Measurements from ENCODE around the gene CNGA3. TPM values are rescaled to one million over a fixed set of nuclear protein-coding genes. Genes with fewer than 3 reads are reported as not detected.
"Not testable (repeated sequence)": the region's sequence is repeated elsewhere in the genome, so short reads cannot be mapped to it uniquely, and the experiment has no call there.

Gene CNGA3
- 1.2 TPM for total RNA-seq

DNA sequence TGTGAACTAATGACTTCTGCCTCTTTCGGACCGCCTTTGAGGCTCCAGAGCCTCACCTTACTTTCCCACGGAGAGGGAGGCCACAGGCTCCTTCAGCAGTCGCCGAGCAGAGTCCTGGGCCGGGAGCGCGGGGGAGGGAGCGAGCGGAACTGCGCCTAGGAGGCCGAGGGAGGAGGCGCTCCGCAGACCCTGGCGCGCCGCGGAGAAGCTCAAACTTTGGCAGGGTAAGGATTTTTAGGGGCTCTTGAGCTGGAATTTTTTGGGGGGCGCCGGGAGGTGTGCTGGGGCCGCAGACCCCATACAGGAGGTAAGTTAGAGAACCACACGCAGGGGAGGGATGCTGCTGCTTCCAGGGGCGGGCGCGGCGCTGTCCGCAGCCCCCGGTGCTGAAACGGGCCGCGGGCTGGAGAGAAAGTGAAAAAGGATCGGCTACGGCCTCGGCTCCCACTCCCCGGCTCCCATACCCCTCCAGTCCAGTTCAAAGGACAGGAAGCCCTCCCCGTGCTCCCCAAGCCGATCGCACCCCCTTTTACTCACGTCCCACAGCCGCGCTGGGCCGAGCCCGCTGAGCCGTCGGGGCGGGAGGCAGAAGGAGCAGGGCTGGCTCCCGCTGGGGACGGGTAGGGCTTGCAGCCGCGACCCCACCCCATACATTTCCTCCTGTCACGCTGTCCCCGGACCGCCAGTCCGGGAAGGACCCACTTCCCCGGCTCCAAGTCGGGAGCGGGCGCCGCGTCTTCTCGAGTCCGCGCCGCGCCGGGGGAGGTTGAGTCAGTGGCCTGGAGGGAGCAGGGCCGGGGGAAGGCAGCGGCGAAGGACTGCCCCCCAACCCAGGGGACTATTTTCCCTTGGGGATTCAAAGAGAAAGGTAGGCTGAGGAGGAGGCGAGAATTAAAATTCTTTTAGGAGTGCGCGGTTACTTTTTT lies at the start of gene CNGA3:
Gene CNGA3, plus strand, starts transcription at position 146 of the 926 bp plus-strand sequence. CDS start 23,520 bp downstream, outside the sequence.
- FAIRE-seq = no peak
- no peak for DNase-seq (ENCODE audit: low spot score in 2 of 2)

DNA sequence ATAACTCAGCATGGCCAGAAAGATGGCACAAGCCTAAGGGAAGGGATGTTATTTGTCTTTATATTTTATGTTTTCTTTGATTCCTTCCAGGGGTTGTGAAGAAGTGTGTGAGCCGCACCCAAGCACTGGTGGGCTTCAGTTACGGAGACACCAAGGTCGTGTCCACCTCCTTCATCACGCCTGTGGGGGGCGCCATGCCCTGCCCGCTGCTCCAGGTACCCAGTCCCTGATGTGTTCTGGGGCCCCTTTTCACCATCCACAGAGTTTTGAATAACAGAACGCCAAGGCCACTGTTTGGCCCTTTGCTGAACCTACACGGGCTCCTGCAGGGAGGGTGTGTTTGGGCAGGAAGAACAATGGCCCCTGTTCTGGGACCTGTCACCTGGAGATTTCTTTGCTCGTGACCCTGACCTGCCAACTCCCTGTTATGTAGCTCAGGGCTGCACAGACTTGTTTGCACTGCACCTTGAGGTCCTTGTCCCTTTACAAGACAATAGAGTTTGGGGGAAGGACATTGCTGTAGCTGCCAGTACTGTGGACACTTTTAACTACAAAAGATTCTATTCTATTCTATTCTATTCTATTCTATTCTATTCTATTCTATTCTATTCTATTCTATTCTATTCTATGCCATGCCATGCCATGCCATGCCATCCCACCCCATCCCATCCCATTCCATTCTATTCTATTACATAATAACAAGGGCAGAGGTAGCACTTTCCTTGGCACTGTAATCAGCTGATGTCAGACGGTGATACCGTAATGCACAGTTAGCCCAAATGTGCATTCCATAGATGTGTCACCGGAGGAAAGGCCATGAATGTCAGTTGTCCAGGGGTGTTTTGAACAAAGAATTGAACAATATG lies 48.2 kb upstream of the CNGA3 start:
- FAIRE-seq = no peak
- DNase-seq (ENCODE audit: low spot score in 2 of 2) = no peak

DNA sequence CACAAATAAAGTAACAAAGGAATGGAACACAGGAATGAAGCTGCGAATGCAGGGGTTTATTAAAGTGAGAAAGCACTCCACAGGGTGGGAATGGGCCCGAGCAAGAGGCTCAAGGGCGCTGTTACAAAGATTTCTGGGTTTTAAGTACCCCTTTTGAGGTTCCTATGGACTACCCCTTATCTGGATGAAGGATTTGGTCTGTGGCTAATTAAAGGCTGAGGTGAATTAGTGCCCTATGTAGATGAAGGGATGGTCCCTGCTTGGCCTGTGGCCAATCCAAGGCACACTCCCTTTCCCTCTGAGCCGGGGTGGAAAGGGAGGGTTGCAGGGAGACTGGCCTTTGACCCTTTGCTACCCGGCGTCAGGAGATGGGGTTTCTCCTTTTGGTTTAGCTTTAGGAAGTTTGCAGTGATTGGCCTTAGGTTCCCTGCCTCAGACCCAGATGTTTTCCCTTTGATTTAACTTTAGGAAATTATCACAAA lies 47.5 kb upstream of the CNGA3 start:
- DNase-seq (ENCODE audit: low spot score in 2 of 2) = no peak
- no peak for FAIRE-seq

DNA sequence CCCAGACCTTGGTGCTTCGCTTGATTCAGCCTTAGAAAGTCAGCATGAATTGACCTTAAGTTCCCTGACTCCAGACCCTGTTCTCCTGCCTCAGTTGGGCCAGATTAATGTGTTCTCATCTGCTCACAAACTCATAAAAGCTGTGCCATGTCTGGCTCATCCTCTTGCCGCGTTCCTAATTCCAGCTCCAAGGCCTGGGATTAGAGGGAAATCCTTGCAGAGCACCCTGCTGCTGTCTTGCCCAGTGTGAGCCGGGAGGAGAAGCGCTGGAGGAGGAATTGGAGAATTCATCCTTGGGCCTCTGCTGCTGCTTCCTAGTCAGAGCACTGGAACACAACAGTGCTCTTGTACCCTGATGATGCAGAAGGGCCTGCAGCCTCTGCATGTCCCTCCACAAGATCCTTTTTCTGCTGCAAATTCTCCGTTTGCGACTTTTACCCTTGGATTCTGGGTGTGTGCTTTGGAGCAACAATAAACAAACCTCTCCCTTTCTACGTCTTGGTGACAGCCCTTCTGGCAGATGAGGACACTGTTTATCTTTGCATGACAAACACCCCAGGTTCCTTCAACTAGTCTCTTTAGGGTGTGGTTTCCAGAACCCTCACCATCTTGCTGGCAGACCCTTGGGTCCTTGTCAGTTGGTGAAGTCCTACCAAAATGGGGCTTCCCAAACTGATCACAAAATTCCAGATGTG lies 46.9 kb upstream of the CNGA3 start:
- no peak for FAIRE-seq
- DNase-seq (ENCODE audit: low spot score in 2 of 2) = no peak

DNA sequence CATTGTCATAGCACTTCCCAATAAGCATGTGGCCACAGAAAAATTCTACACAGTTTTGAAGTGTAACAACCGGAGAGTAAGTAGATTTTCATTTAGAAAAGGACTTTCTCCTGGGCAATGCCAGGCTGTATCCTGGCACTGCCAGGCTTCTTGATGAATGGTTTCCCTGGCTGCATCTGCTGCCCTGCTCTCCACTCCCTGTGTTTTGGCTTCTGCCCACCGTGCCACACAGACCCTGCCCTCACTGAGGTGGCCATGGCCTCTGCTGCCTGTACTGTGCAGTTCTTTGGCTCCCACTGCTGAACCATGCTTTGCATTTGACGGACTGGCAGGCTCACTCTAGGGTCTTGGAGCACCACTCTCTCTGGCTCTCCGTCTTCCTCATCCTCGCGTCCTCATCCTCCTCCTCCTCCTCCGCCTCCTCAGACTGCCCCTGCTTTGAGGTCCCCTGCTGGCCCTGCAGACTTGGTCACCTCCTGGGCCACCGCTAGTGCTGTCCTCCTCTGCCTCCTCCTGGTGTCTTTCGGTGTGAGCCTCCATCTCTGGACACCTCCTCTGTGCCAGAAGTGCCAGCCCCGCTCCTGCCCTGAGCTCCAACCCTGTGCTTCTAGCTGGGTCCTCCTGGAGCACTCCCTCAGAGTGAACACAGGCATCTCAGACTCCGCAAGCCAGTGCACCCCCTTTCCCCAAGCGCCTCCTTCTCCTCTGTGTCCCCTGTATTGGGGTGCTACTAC lies 45.9 kb upstream of the CNGA3 start:
- DNase-seq (ENCODE audit: low spot score in 2 of 2) (peak in 1 of 2 donors; percentile 15), FAIRE-seq (no peak)

DNA sequence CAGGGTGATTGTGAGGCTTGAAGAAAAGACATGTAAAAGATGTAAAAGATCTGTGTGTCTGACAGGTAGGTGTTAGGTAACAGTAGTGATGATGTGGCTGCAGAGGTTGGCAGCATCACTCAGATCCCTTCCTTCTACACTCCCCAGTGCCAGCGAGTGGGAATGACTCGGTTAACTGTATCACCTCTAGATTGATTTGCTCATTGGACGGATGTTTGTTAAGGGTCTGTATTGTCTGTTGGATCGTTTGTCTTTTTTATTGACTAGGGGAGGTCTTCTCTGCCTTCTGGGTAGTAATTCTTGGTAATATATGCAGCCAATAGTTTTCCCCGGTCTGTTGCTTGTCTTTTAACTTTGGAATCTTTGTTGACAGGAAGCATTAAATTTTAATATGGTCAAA lies 44.8 kb upstream of the CNGA3 start:
- DNase-seq (ENCODE audit: low spot score in 2 of 2) = no peak

DNA sequence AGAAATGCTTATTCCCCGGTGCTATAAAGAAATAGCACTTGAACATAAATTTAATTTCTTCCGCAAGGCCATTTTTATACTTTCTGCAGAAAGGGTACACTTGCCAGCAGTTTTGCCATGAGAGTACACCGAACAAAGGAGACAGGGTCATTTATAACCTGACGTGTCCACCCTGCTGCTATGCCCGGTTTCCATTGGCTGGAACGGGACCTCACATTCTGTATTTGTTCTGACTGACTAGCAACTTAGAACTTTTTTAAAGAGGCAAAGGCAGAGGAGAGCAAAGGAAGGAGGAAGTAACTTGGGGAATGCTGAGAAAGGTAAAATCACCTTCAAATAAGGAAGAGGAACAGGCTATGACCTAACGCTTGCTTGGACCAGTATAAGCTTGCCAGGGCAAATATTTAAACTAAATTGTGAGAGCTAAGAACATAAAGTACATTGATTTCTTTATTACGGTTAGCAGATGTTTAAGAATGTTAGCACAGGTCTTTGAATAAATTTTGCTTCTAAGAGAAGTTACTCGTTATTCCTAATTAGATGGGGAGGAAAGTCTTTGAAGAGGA lies 39.0 kb upstream of the CNGA3 start:
- FAIRE-seq; DNase-seq (ENCODE audit: low spot score in 2 of 2): not testable (repeated sequence)

More for the DNA sequence above, 44.8 kb upstream of the CNGA3 start:
- FAIRE-seq = no peak

DNA sequence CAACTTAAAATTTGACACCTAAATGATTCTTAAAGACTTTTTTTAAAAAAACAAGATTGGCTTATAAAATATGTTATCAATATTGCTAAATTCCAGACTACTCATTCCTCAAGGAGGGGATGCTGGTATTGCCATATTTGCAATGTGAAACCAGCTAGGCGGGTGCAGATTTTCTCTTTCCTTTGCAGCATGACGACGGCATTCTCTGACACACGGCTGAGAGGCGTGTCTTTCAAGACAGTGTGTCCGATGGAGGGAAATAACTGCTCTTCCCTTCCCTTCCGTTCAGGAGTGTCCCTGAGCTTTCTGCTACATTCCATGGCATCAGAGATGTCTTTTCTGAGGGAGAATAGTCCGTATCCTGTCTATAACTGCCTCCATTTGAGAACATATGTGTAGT lies 38.2 kb upstream of the CNGA3 start:
- FAIRE-seq = no peak
- no peak for DNase-seq (ENCODE audit: low spot score in 2 of 2)

DNA sequence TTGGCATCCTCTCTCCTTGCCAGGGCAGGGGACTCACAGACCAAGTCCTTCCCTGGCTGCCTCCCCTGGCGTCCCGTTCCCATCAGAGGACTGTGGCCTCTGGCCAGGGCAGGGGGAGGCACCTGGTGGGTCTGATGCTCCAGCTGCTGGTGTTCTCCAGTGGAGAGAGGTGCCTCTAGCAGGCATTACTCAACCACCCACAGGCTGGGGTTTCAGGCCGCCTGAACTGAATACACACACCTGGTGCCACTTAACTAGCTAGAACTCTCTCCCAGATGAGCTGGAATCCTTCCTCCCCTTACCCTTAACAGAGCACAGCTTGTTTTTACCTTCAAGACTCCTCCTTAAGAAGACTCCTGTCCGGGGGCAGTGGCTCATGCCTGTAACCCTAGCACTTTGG lies 37.7 kb upstream of the CNGA3 start:
- DNase-seq (ENCODE audit: low spot score in 2 of 2) (no peak), FAIRE-seq (no peak)

DNA sequence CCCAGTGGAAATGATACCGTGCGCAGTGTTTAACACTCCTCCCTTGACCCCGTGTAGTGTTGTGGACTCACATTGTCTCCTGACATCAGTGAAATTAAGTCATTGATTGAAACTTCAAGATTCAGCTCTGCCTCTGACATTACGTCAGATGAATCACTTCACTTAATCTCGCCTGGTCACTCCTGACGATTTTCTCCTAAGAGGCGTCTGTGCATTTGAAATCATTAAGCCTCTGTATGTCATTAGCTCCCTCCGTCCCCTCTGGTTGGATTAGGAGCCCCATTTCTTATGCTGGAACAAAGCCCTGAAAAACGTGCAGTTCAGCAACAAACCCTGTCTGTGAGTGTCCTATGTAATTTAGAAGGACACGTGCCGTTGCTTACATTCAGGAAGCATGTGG lies 36.7 kb upstream of the CNGA3 start:
- FAIRE-seq (no peak), DNase-seq (ENCODE audit: low spot score in 2 of 2) (no peak)

DNA sequence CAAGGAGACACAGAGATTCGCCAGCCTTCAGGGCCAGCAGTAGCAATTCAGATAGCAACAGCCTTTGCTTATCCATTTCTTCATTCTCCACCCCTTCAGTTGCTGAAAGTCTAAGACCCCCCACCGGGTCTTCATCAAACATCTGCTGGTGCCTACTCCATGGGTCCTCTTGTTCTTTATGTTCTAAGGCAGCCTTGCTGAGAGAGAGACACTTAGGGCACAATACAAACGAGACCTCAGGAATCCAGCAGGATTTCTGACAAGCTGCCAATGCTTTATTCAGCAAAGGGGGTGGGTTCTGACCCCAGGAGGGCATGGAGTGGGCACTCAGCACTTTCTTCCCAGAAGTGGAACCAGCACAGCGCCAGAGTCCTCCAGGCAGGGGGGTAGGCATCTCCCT lies 36.2 kb upstream of the CNGA3 start:
- DNase-seq (ENCODE audit: low spot score in 2 of 2) (no peak), FAIRE-seq (no peak)

DNA sequence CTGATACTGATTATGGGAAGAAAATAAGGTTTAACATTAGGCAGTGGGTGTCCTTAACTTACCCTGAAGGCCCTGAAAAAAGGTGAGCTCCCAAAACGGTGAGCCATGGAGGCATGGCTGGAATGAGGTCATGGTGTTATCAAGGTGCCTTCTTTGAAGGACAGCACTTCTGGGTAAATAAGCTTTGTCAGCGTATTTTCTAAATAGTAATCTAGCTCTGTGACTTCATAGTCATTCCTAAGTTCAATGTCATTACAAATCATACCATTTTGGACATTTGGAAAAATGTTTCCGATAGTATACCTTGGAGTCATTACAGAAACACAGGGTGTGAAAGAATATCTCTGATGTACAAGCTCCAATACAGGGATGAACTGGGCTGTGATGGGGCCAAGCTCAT lies 35.2 kb upstream of the CNGA3 start:
- DNase-seq (ENCODE audit: low spot score in 2 of 2) = no peak
- FAIRE-seq = no peak

DNA sequence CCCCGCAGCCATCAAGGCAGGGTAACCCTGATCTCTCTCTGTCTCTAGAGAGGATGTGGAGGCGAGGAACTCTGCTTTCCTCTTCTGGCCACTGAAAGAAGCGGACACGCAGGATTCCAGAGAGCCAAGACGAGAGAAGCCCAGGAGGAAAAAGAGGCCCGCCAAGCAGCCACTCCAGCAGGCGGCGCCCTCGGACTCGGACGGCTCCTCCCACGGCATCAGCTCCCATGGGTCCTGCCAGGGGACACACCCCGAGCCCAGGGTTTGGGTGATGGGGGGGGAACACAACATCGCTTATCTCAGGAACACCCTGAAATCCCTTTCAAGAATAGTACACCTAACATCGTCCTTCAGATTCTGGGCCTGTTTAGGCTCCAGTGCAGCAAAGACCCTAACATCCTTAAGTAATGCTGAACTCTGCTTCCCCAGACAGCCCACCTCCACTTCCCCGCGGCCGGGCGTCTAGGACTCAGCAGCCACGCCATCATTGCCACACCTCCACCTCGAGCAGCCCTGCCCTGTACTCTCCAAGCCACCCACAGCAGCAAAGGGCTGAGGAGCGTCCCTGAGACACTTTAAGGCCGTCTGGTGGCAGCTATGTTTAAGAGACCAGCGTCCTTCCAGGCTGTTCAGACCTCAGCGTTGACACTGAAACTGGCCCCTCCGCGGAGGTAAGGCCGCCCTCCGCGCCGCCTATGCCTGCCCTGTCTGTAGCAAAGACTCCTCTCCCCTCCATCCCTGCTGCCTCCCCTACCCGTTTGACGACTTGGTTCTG lies 34.3 kb upstream of the CNGA3 start:
- DNase-seq (ENCODE audit: low spot score in 2 of 2) (no peak), FAIRE-seq (no peak)

DNA sequence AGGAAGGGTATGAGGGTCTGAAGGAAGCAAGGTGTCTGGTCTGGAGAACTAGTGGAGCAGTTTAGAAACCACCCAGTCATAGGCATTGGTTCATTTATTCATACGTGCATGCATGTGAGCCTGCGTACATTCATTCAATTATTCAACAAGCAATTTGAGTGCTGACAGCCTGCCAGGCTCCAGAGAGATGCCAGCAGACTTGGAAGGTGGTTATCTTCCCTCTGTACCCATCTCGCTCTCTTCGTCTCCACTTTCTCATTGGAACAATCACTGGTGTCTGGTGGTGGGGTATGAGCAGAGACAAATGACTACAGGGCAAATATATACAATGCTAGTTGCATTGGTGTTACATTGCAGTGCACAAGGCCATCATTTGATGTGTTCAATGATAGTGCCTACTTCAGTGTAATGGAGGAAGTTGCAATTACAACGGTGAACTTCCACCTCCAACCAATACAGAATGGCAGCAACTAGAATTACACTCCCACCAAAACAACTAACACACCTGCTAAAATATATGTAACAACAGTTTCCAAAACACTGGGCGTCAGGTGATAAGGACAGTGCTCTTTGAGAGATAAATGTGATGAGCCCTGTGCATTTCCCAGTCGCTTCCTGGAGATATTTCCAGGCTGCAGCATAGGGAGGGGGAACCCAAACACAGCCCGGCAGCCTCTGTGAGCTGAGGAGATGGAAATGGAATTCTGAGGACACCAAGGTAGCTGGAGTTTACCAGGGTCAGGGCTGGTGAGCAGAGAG lies 32.6 kb upstream of the CNGA3 start:
- FAIRE-seq (no peak), DNase-seq (ENCODE audit: low spot score in 2 of 2) (no peak)

DNA sequence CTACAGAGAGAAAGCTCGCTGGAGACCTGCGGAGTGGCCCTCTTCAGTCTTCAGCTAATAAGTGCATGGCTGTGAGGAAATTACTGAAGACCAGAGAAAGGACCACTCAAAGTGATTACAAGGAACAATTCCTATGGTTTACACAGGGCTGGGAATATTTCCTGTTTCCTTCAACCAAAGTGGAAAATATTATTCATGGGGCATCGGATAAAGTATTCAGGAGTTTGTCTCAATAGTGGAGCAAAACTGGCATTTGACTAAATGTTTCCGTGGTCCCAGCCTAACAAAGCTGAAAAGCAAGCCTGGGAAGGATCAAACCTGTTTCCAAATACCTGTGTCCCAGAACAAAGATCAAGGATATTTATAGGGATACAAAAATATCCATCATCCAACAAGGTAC lies 32.0 kb upstream of the CNGA3 start:
- DNase-seq (ENCODE audit: low spot score in 2 of 2) (no peak), FAIRE-seq (no peak)

DNA sequence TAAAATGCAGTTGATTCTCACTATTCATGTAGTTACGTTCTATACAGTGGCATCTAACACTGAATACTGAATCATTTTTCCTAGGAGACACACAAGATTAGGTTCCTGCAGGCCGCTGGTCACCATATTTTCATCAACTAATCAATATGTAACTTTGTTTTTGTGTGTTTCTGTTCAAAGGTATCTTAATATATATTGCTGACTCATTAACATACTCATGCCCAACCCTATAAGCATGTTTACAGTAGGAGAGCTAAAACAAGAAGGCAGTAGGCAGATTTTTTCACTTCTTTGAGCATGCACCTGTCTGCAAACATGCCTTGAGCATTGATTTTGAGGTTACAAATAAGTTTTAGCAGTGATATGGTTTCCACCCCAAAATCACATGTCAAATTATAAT lies 30.3 kb upstream of the CNGA3 start:
- DNase-seq (ENCODE audit: low spot score in 2 of 2) = no peak
- no peak for FAIRE-seq

DNA sequence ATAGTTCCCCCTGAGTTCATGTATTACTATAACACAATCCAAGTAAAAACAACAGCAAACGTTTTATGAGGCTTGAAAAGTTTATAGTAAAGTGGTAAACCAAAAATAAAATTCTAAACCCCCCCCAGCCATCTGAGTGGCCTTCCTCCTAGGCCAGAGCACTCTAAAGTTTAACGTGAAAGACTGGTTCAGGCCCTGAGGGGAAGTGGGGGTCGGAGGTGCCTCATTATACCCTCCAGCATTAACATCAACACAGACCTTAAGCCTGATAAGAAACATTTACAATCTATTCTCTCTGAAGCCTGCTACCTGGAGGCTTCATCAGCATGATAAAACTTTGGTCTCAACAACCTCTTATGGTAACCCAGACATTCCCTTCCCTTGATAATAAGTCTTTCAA lies 29.0 kb upstream of the CNGA3 start:
- DNase-seq (ENCODE audit: low spot score in 2 of 2) = no peak
- FAIRE-seq = no peak

DNA sequence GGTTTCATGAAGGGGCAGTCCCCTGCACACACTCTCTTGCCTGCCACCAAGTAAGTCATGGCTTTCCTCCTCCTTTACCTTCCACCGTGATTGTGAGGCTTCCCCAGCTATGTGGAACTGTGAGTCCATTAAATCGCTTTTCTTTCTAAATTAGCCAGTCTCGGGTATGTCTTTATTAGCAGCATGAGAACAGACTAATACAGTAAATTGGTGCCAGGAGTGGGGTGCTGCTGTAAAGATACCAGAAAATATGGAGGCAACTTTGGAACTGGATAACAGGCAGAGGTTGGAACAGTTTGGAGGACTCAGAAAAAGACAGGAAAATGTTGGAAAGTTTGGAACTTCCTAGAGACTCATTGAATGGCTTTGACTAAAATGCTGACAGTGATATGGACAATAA lies 26.1 kb upstream of the CNGA3 start:
- not testable (repeated sequence) for FAIRE-seq; DNase-seq (ENCODE audit: low spot score in 2 of 2)

Measured in frontal cortex (tissue), 4 donors.